Activated CD4-positive, CD25-positive, alpha-beta regulatory T cell treated with anti-CD3 and anti-CD28 coated beads, Interleukin-2, amount 50 U/mL, for 72 hours (primary cell): Measurements from ENCODE around the gene SOX12.
"Not testable (repeated sequence)": the region's sequence is repeated elsewhere in the genome, so short reads cannot be mapped to it uniquely, and the experiment has no call there.

ENCODE experiments used
- DNase-seq: peaks from one replicate; pipeline ENCODE4 v3.0.0; 2021

SOX12 gene

GRCh38 chr20:364905-365794, 39.8 kb downstream of the SOX12 start:
- no peak for DNase-seq

DNA sequence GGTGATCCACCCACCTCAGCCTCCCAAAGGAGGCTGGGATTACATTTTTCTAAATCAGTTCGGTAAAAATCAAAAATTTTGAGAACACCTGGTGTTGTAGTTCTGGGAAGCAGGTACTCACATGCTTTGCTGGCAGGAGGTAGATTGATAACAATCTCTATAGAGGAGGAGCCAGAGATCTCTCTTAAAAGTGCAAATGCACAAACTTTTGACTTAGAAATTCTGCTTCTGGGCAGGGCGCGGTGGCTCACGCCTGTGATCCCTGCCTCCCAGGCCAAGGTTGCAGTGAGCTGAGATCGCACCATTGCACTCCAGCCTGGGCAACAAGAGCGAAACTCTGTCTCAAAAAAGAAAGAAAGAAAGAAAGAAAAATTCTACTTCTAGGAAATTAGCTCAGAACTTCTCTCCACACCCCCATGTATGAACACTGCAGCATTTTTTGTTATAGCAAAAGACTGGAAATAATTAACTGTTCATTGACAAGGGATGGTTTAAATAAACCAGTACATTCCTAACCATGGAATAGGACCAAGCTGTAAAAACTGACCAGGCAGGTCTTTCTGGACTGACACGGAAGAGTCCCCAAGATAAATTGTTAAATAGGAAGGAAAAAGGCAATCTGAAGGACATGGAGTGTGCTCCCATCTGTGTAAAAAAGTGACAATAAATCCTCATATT, 40.8 kb downstream of the SOX12 start:
- DNase-seq, result no peak

- no peak for DNase-seq
These were observed 41.5 kb downstream of the SOX12 start for GRCh38 chr20:366719-367485.

- no peak for DNase-seq
These were observed 42.1 kb downstream of the SOX12 start for GRCh38 chr20:367486-367887.

- no peak for DNase-seq
These were observed 43.6 kb downstream of the SOX12 start for GRCh38 chr20:368915-369314.

GRCh38 chr20:370151-370600, 44.8 kb downstream of the SOX12 start:
- DNase-seq, result no peak

DNA sequence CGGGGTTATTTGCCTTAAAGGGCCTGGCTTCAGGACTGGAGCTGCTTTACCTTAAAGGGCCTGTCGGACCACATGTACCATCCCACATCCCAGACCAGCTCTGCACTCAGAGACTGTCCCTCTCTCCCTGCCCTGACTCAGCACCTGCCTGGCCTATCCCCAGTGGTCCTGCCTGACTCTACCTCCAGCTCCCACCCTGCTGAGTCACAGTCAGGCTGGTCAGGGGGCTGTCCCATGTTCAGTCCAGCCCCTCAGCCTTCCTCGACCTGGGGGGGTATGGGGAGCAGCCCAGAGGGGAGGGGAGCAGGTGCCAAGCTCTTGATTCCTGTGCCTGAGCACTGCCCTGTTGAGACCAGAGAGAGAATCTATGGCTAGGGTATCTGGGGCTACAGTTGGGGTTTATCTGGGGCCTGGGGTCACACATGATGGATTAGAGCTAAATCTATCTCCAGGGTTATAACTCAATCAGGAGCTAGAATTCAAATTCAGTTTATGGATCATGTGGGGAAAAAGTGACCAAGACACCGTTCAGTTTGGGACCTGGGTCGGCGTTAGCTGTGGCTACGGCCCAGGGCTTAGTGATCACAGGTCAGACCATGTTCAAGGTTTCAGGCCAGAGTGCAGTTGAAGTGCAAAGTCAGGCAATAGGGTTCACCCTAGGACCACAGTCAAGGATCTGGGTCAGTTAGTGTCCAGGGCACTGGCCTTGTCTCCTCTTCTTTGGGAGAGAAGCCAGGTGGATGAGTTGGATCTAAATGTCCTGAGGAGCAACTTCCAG, 45.8 kb downstream of the SOX12 start:
- no peak for DNase-seq

DNA sequence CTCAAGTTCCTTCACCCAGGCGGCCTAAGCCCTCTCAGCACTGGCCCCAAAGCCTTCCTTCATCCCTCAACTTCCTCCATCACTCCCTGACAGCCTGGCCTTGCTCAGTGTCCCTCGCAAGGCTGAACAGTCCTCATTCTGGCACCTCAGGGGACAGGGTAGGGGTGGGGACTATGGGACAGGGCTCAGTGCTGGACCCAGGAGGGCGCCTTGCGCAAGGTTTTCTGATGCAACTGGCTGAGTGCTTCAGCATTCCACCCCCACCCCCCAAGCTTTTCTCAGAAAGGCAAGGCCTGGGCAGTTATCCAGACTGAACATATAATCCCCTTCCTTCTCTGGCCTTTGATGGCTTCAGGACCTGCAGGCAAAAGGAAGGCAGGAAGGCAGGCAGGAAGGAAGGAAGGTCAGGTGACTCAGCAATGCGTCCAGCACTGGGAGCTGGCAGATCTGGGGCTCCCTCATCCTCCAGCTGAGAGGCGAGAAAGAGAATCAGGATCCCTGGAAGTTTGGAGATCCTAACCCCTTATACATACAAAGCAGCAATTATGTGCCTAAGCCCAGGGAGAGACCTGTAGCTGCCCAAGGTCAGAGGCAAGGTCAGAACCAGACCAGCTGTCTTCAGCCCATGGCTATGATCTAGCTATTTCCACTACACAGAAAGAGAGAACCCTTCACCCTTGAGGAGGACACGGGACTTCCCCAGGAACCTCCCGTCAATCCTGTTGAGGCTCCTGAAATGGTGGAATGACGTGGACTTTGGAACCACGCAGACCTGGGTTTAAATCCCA, 46.6 kb downstream of the SOX12 start:
- no peak for DNase-seq

DNA sequence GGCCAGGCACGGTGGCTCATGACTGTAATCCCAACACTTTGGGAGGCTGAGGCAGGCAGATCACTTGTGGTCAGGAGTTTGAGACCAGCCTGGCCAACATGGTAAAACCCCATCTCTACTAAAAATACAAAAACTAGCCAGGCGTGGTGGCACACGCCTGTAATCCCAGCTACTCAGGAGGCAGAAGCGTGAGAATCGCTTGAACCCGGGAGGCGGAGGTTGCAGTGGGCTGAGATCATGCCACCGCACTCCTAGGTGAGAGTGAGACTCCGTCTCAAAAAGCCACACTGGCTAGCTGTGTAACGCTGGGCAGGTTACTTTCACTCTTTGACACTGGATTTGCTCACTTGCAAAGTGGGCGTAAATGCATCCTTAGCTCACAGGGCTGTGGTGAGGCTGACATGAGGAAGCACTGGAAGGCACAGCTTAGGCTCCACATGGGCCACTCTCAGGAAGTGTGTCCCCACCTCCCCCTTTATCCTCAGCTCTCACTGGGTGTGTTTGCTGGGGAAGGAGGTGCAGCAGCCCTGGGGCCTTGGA, 47.3 kb downstream of the SOX12 start:
- not testable (repeated sequence) for DNase-seq

GRCh38 chr20:373171-373890, 48.0 kb downstream of the SOX12 start:
- DNase-seq, result no peak

GRCh38 chr20:375265-375889, 50.0 kb downstream of the SOX12 start:
- DNase-seq, result no peak

GRCh38 chr20:376089-376488, 50.7 kb downstream of the SOX12 start:
- no peak for DNase-seq

- DNase-seq, result no peak
These were observed 51.4 kb downstream of the SOX12 start for GRCh38 chr20:376750-377149.

- DNase-seq, result not testable (repeated sequence)
These were observed 52.2 kb downstream of the SOX12 start for GRCh38 chr20:377578-377977.

DNA sequence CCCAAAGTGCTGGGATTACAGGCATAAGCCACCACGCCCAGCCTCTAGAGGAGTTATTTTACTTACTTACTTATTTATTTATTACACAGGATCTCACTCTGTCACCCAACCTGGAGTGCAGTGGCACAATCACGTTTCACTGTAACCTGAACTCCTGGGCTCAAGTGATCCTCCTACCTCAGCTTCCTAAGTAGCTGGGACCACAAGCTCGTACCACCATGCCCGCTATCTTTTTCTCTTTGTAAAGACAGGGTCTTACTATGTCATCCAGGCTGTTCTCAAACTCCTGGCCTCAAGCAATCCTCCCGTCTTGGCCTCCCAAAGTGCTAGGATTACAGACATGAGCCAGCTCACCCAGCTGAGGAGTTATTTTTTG, 53.6 kb downstream of the SOX12 start:
- DNase-seq, result no peak
